GM19193 (cell line): ENCODE measurements around the gene DIAPH2.

Experiments
- POLR2A ChIP-seq: IDR thresholded peaks from 4 replicates; pipeline ENCODE4 v1.6.1; 2011; ENCODE audit not compliant: insufficient read depth, insufficient read length; ENCODE audit errors: extremely low read depth

Gene DIAPH2

DNA sequence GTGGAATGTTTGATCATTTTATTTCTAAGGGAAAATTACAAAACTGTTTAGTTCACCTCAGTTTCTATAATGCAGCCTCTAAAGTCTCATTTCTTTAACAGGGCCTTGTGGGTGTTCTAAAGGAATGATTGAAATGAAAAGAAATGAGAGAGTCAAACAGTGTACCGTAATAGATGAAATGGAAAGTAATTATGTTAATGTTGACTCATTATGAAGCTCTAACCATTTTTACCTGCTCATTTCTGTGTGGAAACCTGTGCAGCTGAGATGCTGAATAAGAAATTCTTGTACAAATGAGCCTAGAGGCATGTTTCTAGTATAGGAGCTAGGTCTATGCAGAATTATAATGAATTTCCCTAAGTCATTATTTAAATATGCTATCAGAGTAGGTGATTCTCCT is 153.9 kb downstream of the DIAPH2 start:
- no peak for TF ChIP-seq POLR2A

DNA sequence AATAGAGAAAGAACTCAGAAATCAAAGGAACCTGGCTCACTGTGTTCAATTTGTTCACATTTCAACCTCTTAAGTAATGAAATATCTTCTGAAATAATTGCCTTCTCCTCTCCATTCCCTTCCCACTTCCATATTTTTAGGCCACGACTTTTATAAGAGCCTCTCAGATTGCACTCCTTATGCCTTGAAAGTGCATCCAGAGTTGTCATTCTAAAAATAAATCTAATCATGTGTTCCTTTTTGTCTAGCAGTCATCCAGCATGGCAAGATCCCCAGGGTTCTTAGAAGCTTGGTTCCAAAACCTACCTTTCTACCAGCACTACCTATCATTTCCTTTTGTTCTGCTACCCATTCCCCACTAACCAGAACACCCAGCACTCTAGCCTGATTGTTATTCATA is 156.7 kb downstream of the DIAPH2 start:
- TF ChIP-seq POLR2A, result no peak

DNA sequence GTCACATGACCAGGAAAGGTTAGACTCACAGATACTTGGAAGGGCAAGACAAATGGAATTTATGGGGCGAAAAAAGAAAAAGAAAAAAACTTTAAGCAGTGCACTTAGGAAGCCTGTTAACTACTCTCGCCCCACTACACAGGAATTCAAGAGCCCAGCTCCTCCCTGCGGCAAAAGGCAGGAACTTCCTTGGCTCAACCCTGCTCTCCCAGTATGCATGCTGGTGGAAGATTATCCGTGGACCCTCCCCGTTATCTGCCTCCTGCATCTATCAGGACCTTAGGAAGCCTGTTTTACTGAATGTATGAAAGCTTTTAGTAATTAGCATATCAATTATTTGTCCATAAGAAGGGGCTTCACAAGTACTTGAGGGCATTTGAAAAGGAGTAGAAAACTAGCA is 158.9 kb downstream of the DIAPH2 start:
- no peak for TF ChIP-seq POLR2A

DNA sequence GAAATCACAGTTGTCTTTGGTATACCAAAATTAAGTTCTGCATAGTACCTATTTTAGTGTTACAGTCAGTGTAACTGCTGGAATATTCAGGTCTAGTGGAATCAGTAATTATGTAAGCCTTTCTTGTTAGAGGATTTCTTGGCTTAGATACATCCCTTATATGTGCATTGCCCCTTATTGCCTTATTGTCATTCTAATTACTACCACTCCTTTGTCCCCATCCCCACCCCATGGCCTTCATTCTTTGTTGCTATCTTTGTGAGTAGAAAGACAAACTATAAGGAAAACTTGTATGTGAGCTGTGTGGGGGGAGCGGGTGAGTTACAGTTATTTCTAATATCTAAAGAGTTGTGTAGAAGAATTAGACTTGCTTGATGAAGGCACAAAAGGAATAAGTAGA is 162.2 kb downstream of the DIAPH2 start:
- no peak for TF ChIP-seq POLR2A

DNA sequence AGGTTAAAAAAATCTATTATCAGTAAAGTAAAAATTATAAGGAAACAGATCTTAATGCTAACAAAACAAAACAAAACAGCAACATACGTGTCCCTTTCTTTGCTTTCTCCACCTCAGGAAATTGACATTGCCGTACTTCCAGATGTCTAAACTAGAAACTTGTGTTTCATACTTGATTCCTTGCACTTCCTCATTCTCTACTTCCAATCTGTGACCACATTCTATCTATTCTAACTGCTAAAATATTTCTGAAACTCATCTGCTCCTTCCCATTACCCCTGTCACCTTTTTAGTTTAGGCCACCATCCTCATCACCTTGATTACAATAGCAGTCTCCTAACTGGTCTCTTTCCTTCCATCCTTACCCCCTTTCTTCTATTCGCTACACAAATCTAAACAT is 176.6 kb downstream of the DIAPH2 start:
- TF ChIP-seq POLR2A, result no peak

DNA sequence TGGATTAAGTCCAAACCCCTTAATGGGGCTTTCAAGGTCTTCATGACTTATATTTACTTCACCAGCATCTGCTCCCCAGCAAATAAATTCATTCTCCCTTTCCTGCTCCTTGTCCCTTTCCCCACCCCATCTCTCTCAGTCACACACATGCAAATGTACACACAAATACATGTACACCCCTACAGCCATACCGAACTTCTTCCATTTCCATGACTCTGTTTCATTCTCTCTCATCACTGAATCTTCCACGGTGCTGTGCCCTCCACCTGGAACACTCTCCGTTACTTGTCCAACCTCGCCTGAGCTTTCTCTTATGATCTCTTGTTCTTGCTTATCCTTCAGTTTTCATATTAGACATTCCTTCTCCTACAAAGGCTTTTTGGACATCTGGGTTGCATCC is 177.0 kb downstream of the DIAPH2 start:
- TF ChIP-seq POLR2A, result no peak

DNA sequence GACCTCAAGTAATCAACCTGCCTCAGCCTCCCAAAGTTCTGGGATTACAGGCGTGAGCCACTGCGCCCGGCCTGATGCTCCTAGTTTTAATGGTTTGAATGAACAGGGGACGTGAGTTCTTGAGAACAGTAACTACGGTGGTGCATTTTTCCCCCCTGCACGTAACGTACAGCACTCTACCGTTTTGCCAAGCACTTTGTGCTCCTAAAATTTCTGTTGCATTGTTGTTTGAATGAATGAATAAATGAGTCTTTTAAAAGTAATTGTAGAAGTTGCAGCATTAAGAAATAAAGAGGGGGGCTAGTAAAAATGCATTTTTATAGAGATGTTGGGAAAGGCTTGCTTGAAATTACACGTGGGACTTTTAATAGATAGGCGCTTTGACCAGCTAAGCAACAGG is 199.0 kb downstream of the DIAPH2 start, which contains the start of gene RPA4:
TSS of gene RPA4 (plus strand) at position 301 of the 400 bp plus-strand sequence. CDS start 403 bp downstream, outside the sequence.
- TF ChIP-seq POLR2A, result no peak

DNA sequence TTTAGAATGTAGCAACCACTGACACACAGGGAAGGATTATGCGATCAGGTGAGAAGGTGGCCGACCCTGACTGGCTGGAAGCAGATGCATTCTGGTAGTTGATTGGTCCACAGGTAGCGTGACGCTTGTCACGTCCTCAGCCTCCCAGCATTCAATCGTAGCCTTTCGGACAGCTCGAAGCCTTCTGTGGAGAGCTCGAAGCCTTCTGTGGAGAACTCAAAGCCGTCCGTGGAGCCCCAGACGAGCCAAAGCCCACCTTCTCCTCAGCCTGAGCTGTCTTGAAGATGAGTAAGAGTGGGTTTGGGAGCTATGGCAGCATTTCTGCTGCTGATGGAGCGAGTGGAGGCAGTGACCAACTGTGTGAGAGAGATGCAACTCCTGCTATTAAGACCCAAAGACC is 199.4 kb downstream of the DIAPH2 start:
- no peak for TF ChIP-seq POLR2A

DNA sequence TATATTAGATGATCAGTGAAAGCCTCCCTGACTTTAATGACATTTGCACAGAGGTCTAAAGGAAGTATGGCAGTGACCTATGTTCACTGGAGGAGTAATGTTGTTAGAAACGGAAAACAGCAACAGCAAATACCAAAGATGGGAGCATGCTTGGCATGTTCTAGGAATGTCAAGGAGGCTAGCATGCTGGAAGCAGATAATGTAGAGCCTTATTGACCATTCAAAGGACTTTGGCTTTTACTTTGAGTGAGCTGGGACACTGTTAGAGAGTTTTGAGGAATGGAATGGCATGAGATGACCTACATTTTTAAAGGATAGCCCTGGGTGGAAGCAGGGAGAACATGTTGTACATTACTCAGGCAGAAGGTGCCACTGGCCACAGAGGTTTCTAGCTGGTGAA is 205.1 kb downstream of the DIAPH2 start:
- no peak for TF ChIP-seq POLR2A

DNA sequence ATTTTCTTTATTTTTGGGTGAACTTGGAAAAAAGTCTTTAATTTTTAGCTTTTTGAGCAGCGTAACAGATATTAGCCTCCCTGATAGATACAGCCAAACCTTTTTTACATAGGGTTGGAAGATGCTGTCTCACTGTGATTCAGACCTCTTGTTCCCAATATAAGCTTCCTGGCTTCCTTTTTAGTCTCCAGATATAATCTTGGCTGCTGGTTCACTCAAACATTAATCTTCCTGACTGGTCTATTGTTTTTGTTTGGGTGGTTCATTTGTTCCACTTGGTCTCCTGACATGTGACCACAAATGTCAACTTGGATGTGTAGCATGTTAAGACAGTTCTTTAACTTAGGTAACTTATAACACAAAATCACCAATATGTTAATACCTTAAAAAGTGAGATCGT is 222.1 kb downstream of the DIAPH2 start:
- no peak for TF ChIP-seq POLR2A

DNA sequence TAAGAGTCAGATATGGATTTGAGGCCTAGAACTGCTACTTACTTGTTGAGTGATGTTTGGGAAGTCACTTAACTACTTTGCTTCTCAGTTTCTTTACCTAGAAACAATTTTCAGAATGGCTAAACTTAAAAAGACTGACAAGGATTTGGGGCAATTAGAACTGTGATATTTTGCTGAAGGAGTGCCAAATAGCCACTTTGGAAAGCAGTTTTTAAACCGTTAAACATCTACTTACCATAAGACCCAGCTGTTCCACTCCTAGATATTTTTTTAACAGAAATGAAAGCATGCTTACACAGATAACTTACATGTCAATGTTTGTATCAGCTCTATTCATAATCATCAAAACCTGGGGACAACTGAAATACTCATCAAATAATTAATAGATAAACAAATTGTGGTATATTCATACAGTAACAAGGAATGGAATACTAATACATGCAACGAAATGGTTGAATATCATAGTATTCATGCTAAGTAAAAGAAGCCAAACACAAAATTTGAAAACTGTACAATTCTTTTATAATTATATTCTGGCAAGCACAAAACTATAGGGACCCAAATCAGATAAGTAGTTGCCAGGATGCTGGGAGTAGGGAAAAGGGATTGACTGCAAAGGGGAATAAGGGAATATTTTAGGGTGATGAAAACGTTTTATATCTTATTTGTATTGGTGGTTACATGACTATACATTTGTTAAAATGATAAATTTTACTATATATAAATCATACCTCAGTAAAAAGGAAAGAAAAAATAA is 223.1 kb downstream of the DIAPH2 start:
- TF ChIP-seq POLR2A, result no peak

DNA sequence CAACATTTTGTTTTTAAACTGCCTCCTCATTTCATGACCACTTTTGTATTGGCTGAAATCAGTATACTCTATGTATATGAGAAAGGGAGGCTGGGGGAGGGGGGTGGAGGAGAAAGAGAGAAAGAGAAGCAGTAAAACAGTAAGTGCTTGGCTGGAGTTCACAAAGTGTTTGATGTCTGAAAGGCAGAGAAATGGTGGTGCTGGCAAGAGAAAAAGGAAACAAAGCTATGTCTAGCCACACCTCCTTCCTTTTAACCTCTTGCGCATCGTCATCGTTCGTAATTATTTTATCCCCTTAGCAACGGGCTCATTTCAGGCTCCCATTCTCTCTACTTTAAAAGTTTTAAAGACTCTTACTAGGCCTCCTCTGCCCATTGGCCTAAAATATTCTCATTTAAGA is 224.6 kb downstream of the DIAPH2 start:
- no peak for TF ChIP-seq POLR2A

DNA sequence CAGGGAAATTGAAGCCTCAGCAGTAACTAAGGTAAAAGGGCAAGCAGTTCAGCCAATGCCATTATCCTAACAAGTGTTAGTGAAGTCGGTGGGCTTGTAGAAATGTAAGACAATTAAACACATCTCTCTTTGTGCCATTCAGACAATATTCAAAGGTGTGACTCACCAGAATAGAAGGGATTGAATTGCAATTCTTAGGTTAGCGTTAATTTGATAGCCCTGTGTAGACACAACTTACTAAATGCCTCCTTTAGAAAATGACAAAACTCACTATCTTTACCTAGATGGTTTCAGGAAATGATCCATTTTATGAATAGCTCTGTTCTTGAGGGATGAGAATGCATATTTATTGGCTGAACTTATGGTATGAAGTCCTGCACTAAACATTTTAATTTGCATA is 234.2 kb downstream of the DIAPH2 start:
- TF ChIP-seq POLR2A, result no peak

DNA sequence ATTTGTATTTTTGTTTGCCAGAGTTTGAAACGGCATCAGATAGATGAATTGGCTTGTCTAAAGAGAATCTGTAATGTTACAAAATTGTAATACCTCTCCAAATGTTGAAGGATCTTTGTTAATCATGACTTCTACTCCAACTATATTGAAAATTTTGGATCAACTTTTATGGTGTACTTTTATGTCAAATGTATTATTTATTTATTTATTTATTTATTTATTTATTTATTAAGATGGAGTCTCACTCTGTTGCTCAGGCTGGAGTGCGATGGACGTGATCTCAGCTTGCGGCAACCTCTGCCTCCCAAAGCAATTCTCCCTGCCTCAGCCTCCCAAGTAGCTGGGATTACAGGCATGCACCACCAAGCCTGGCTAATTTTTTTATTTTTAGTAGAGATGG is 235.0 kb downstream of the DIAPH2 start:
- TF ChIP-seq POLR2A, result no peak

DNA sequence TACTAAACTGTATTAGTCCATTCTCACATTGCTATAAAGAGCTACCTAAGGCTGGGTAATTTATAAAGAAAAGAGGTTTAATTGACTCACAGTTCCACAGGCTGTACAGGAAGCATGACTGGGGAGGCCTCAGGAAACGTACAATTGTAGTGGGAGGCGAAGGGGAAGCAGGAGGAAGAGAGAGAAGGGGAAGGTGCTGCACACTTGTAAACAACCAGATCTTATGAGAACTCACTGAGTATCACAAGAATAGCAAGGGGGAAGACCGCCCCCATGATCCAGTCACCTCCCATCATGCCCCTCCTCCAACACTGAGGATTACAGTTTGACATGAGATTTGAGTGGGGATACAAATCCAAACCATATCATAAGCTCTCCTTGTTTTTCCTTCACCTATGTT is 239.9 kb downstream of the DIAPH2 start:
- no peak for TF ChIP-seq POLR2A

DNA sequence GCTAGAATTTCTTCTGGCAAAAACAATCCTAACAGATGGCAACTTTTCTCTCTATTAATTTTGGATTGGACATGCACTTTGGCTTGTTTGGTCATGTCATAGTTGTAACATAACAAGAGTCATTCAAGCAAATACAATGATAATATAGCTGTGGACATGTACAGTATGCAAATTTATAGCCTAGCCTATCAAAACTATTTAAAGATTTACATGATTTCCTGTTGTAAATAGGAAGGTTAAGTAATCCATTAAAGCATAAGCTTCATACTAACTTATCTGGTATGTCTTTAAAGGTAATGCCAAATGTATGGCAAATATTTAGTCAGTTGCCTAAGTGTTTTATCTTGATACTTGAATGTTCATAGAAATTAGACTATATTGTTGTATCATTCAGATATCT is 244.4 kb downstream of the DIAPH2 start:
- no peak for TF ChIP-seq POLR2A

DNA sequence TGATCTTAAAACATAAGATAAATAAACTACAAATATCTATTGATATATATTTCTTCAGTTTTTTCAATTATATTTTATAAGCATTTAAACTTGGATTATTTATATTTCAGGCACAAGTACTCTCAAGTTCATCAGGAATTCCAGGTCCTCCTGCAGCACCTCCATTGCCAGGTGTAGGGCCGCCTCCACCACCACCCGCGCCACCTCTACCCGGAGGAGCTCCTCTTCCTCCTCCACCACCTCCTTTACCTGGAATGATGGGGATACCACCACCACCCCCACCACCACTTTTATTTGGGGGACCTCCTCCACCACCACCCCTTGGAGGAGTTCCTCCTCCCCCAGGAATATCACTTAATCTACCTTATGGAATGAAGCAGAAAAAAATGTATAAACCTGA is 273.1 kb downstream of the DIAPH2 start:
- TF ChIP-seq POLR2A, result no peak
